GM06990 (cell line): Measurements from ENCODE around the gene IFNB1.

Experiments used
- DNase-seq: peaks from one replicate; pipeline ENCODE4 v3.0.0-alpha.2; 2011; ENCODE audit not compliant: insufficient read length; ENCODE audit errors: extremely low read depth
- H3K27me3 ChIP-seq: replicated peaks from 2 replicates; pipeline ENCODE4 v1.6.0; 2011; ENCODE audit warnings: low read length; ENCODE audit not compliant: control insufficient read depth, insufficient read depth
- H3K36me3 ChIP-seq: 2 replicates; pipeline ENCODE4 v1.5.1; 2011; ENCODE audit warnings: low read length; ENCODE audit not compliant: control insufficient read depth, insufficient read depth
- H3K4me3 ChIP-seq: replicated peaks from 2 replicates; pipeline ENCODE4 v1.5.1; 2011; ENCODE audit warnings: low read depth, mild to moderate bottlenecking, control low read depth, low read length
- TF ChIP-seq, protein P1 (sequence below): IDR thresholded peaks from 2 replicates; pipeline ENCODE4 v1.5.1; 2011; ENCODE audit warnings: low read length, control low read depth, mild to moderate bottlenecking, inconsistent platforms; ENCODE audit not compliant: insufficient read depth, poor library complexity, severe bottlenecking

The IFNB1 gene

DNA sequence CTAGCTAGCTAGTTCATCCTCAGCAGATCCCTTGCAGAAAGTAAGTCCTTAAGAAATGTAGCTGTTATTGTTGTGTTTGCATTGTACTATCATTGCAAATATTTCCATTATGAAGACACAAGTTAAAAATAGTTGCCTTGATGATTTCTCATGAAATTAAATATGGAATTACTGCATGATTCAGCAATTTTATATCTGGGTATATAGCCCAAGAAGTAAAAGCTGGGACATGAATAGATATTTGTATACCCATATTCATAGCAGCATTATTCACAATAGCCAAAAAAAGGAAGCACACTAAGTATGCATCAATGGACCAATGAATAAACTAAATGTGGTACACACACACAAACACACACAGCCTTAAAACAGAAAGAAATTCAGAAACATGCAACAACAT is 6.8 kb downstream of the IFNB1 start:
- H3K4me3 ChIP-seq, result no peak overlapping the region
- DNase-seq, result no peak
- H3K36me3 ChIP-seq, result no peaks in the 10 kb centered on the region
- no peaks in the 10 kb centered on the region; the same call in 1 of the 2 replicates for H3K27me3 ChIP-seq
- TF ChIP-seq, protein P1, sequence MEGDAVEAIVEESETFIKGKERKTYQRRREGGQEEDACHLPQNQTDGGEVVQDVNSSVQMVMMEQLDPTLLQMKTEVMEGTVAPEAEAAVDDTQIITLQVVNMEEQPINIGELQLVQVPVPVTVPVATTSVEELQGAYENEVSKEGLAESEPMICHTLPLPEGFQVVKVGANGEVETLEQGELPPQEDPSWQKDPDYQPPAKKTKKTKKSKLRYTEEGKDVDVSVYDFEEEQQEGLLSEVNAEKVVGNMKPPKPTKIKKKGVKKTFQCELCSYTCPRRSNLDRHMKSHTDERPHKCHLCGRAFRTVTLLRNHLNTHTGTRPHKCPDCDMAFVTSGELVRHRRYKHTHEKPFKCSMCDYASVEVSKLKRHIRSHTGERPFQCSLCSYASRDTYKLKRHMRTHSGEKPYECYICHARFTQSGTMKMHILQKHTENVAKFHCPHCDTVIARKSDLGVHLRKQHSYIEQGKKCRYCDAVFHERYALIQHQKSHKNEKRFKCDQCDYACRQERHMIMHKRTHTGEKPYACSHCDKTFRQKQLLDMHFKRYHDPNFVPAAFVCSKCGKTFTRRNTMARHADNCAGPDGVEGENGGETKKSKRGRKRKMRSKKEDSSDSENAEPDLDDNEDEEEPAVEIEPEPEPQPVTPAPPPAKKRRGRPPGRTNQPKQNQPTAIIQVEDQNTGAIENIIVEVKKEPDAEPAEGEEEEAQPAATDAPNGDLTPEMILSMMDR, result no peak

DNA sequence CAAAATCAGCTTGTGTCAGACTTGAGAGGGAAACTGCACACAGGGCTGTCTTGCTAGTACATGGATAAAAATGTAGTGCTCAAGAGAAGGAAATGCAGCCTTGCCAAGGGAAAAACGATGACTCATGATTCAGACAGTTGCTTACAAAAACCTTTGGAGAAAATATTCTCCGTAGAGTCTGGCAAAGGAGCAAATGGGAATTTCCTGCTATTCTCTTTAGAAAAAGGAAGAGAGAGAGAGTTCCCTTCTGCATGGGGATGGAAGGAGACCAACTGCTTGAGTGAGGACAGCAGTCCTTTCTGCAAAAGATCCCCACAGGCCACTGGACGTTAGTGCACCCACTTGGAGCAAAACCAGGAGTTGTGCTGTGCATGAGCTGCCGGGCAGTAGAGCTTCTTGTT is 7.6 kb downstream of the IFNB1 start:
- no peak overlapping the region for H3K4me3 ChIP-seq
- no peaks in the 10 kb centered on the region; the same call in 1 of the 2 replicates for H3K27me3 ChIP-seq
- TF ChIP-seq, protein P1, result no peak
- no peaks in the 10 kb centered on the region for H3K36me3 ChIP-seq
- no peak for DNase-seq

DNA sequence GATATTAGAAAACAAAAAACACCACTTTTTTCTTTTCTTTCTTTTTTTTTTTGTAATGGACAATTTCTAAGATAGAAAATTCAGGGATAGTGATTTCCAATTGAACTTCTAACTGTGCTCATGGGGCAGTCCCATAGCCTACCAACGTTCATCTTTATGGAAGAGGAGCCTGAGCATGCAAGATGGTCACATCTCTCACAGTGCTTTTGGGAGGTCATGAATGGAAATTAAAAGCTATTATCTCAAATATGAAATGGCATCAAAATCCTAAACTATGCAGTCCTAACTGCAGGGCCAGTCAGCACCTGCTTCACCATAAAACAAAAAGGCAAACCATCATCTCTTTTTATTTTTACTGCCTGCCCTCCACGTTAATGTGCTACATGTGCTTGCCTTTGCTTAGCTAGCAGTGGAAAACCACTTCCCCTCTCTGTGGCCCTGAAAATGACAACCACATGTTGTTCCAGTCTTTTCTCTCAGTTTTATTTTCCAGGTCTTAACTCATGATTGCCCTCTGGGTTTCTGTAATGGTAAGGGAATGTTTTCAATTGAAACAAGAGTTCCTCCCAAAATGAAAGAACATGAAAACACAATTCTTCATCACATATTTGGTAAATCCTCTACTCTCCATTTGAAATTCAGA is 16.7 kb downstream of the IFNB1 start:
- no peaks in the 10 kb centered on the region for H3K27me3 ChIP-seq
- DNase-seq, result no peak
- no peak overlapping the region for H3K4me3 ChIP-seq
- H3K36me3 ChIP-seq, result no peaks in the 10 kb centered on the region
- TF ChIP-seq, protein P1, result no peak

DNA sequence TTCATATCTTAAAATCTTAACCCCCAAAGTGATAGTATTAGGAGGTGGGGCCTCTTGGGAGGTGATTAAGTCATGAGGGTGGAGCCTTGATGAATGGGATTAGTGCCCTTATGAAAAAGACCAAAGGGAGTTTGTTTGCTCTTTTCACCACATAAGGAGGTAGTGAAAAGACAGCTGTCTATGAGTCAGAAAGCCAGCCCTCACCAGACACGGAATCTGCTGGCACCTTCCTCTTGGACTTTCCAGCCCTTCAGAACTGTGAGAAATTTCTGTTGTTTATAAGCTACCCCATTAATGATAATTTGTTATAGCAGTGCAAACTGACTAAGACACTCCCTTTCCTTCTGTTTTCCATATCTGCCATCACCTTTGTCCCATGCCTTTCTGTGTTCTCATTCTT is 20.8 kb downstream of the IFNB1 start:
- Histone ChIP-seq H3K4me3 (no peak overlapping the region), H3K27me3 (no peaks in the 10 kb centered on the region), H3K36me3 (no peaks in the 10 kb centered on the region)
- TF ChIP-seq, protein P1, result no peak
- no peak for DNase-seq

DNA sequence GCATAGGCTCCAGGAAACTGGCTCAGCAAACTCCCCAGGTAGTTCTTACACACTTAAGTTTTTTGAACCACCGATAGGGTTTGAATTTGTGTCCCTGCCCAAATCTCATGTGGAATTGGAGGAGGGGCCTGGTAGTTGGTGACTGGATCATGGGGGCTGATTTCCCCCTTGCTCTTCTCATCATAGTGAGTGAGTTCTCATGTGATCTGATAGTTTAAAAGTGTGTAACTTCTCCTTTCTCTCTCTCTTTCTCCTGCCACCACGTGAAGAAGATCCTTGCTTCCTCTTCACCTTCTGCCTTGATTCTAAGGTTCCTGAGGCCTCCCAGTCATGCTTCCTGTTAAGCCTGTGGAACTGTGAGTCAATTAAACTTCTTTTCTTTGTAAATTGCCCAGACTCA is 23.9 kb downstream of the IFNB1 start:
- DNase-seq, result no peak
- no peaks in the 10 kb centered on the region for H3K36me3 ChIP-seq
- no peak overlapping the region for H3K4me3 ChIP-seq
- TF ChIP-seq, protein P1, result no peak
- H3K27me3 ChIP-seq, result no peaks in the 10 kb centered on the region

DNA sequence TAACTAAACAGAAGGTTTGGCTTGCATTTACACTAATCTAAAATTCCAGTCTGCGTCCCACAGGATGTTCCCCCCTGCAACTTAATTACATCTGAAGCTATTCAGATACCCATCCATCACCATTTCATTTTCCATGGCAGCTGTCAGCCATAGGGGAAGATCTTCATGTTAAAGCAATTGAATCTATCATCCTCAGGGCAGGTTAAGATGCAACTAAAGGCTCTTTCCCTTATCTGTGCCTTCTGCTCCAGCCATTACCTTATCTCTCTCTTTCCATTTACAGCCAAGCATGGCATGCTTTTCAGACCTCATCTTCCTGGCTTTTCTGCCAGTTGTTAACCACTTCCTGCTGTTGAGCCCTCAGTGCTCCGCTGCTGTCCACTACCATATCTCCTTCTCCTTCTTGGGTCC is 30.5 kb downstream of the IFNB1 start:
- H3K36me3 ChIP-seq, result no peaks in the 10 kb centered on the region
- TF ChIP-seq, protein P1, result no peak
- H3K27me3 ChIP-seq, result no peaks in the 10 kb centered on the region
- DNase-seq, result no peak
- no peak overlapping the region for H3K4me3 ChIP-seq
